ENCODE data around the gene ZSCAN10.

The ZSCAN10 gene

DNA sequence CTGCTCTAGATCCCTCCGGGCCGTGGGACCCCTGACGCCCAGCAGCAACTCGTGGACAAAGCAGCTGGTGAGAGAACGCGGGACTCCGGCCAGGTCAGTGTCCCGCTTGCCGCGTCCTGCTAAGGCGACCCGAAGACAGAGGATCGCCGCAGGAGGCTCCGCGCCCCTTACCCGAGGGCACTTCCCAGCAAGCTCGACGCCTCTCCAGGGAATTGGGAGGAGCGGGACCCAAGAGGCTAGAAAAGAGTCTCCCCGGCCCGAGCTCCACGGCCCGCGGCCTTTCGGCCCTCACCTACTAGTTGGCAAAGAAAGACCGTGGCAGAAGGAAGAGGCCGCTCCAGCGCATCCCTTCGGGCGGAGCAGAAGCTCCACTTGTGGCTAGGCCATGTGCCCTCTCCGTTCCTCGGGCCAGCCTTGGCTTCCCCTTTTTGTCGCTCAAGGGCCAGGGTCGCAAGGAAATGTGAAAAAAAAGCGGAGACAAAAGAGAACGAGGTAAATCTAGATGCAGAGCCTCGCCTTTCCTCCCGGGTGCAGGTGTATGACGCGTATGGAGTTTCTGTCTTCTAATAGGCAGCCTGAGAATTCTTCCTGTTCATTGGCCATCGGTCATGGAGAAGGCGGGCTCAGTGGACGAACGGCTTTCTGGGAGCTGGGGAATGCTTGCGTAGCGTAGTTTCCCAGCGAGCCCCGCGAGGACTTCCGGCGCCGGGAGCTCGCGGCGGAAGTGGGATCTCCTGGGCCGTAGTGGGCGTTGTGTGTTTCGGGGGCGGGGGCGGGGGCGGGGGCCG is 35.4 kb upstream of the ZSCAN10 start, which contains the start of gene ZNF213:
TSS of gene ZNF213 (plus strand) at position 692 of the 788 bp plus-strand sequence. CDS start 2,252 bp downstream, outside the sequence.
- no peaks in the 10 kb centered on the region for H3K9me3 ChIP-seq (ENCODE audit: control insufficient read depth in 1 of 2, low read length in 2 of 2)
- H3K4me3 ChIP-seq (ENCODE audit: low read depth in 1 of 2, low read length in 2 of 2) = peak within 1 kb of the TSS; percentile 98 to 99
- peaks cover 19 to 21% of the 10 kb centered on the region in 2 donors for H3K4me1 ChIP-seq (ENCODE audit: control insufficient read depth in 1 of 2, insufficient read depth in 2 of 2, low read length in 2 of 2)
- peaks cover 13 to 28% of the 10 kb centered on the region in 2 donors for H3K36me3 ChIP-seq (ENCODE audit: control insufficient read depth in 1 of 2, insufficient read depth in 2 of 2, low read length in 2 of 2)
- peak within 1 kb of the TSS; percentile 95 for H3K27ac ChIP-seq (ENCODE audit: low read depth, low read length)
- no peaks in the 10 kb centered on the region for H3K27me3 ChIP-seq (ENCODE audit: control insufficient read depth in 1 of 2, insufficient read depth in 2 of 2, low read length in 2 of 2)
- H3K9ac ChIP-seq (ENCODE audit: low read depth in 1 of 2, low read length in 2 of 2) = peak within 1 kb of the TSS; percentile 97 to 99

DNA sequence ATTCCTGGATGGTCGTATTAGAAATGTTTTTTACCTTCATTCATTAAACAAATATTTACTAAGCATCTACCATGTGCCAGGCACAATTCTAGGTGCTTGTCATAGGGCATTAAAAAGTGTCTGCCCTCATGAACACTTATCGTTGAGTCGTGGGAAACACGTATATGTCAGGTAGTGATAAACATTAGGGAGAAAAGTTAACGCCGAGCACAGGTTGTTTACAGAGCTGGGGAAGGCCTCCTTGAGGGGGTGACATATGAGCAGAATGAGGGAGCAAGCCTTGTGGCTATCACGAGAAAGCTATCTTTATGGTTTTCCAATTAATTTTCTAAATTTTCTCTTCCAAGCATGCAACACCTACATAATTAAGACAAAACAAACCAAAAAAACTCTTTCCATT is 34.8 kb upstream of the ZSCAN10 start:
- Histone ChIP-seq H3K9me3 (ENCODE audit: control insufficient read depth in 1 of 2, low read length in 2 of 2) (no peaks in the 10 kb centered on the region), H3K4me1 (ENCODE audit: control insufficient read depth in 1 of 2, insufficient read depth in 2 of 2, low read length in 2 of 2) (peaks cover 23 to 26% of the 10 kb centered on the region in 2 donors), H3K9ac (ENCODE audit: low read depth in 1 of 2, low read length in 2 of 2) (peak overlapping the region; percentile 97 to 99), H3K36me3 (ENCODE audit: control insufficient read depth in 1 of 2, insufficient read depth in 2 of 2, low read length in 2 of 2) (peaks cover 8 to 21% of the 10 kb centered on the region in 2 donors), H3K27ac (ENCODE audit: low read depth, low read length) (peak overlapping the region; percentile 95), H3K27me3 (ENCODE audit: control insufficient read depth in 1 of 2, insufficient read depth in 2 of 2, low read length in 2 of 2) (no peaks in the 10 kb centered on the region), H3K4me3 (ENCODE audit: low read depth in 1 of 2, low read length in 2 of 2) (peak overlapping the region; percentile 98 to 99)

- no peaks in the 10 kb centered on the region for H3K27me3 ChIP-seq (ENCODE audit: control insufficient read depth in 1 of 2, insufficient read depth in 2 of 2, low read length in 2 of 2)
- H3K27ac ChIP-seq (ENCODE audit: low read depth, low read length) = no peak overlapping the region
- H3K4me3 ChIP-seq (ENCODE audit: low read depth in 1 of 2, low read length in 2 of 2) = no peak overlapping the region
- H3K9ac ChIP-seq (ENCODE audit: low read depth in 1 of 2, low read length in 2 of 2) = no peak overlapping the region
- H3K4me1 ChIP-seq (ENCODE audit: control insufficient read depth in 1 of 2, insufficient read depth in 2 of 2, low read length in 2 of 2) = peaks cover 27 to 34% of the 10 kb centered on the region in 2 donors
- H3K9me3 ChIP-seq (ENCODE audit: control insufficient read depth in 1 of 2, low read length in 2 of 2) = no peaks in the 10 kb centered on the region
- peaks cover 5 to 6% of the 10 kb centered on the region in 2 donors for H3K36me3 ChIP-seq (ENCODE audit: control insufficient read depth in 1 of 2, insufficient read depth in 2 of 2, low read length in 2 of 2)
Measured at GRCh38 chr16:3131755-3132377, 32.8 kb upstream of the ZSCAN10 start.

- Histone ChIP-seq H3K4me3 (ENCODE audit: low read depth in 1 of 2, low read length in 2 of 2) (peak overlapping the region; percentile 73 to 87), H3K27ac (ENCODE audit: low read depth, low read length) (no peak overlapping the region), H3K9ac (ENCODE audit: low read depth in 1 of 2, low read length in 2 of 2) (peak overlapping the region; percentile 65 to 92), H3K27me3 (ENCODE audit: control insufficient read depth in 1 of 2, insufficient read depth in 2 of 2, low read length in 2 of 2) (no peaks in the 10 kb centered on the region), H3K36me3 (ENCODE audit: control insufficient read depth in 1 of 2, insufficient read depth in 2 of 2, low read length in 2 of 2) (peaks cover 5 to 6% of the 10 kb centered on the region in 2 donors), H3K9me3 (ENCODE audit: control insufficient read depth in 1 of 2, low read length in 2 of 2) (no peaks in the 10 kb centered on the region), H3K4me1 (ENCODE audit: control insufficient read depth in 1 of 2, insufficient read depth in 2 of 2, low read length in 2 of 2) (peaks cover 25 to 27% of the 10 kb centered on the region in 2 donors)
Measured at GRCh38 chr16:3129137-3130131, 30.3 kb upstream of the ZSCAN10 start.

DNA sequence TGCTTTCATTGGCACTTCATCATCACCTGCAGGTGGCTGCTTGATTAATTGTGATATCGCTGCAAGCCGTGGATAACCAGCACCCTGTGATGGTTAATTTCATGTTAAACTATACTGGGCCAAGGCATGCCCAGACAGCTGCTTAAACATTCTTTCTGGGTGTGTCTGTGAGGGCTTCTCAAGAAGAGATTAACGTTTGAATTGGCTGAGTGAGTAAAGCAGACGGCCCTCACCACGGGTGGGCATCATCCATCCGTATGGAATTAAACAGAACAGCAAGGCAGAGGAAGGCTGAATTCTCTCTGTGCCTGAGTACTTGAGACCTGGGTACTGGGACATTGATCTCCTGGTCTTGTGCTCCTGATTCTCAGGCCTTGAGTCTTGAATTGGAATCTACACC is 28.7 kb upstream of the ZSCAN10 start:
- Histone ChIP-seq H3K27ac (ENCODE audit: low read depth, low read length) (no peak overlapping the region), H3K9ac (ENCODE audit: low read depth in 1 of 2, low read length in 2 of 2) (no peak overlapping the region), H3K27me3 (ENCODE audit: control insufficient read depth in 1 of 2, insufficient read depth in 2 of 2, low read length in 2 of 2) (no peaks in the 10 kb centered on the region), H3K4me3 (ENCODE audit: low read depth in 1 of 2, low read length in 2 of 2) (no peak overlapping the region), H3K36me3 (ENCODE audit: control insufficient read depth in 1 of 2, insufficient read depth in 2 of 2, low read length in 2 of 2) (peaks cover 5 to 6% of the 10 kb centered on the region in 2 donors), H3K4me1 (ENCODE audit: control insufficient read depth in 1 of 2, insufficient read depth in 2 of 2, low read length in 2 of 2) (peaks cover 18 to 25% of the 10 kb centered on the region in 2 donors), H3K9me3 (ENCODE audit: control insufficient read depth in 1 of 2, low read length in 2 of 2) (no peaks in the 10 kb centered on the region)

GRCh38 chr16:3123986-3124886 is 25.1 kb upstream of the ZSCAN10 start:
- Histone ChIP-seq H3K36me3 (ENCODE audit: control insufficient read depth in 1 of 2, insufficient read depth in 2 of 2, low read length in 2 of 2) (peaks cover 0 to 13% of the 10 kb centered on the region in 2 donors), H3K27me3 (ENCODE audit: control insufficient read depth in 1 of 2, insufficient read depth in 2 of 2, low read length in 2 of 2) (no peaks in the 10 kb centered on the region), H3K9ac (ENCODE audit: low read depth in 1 of 2, low read length in 2 of 2) (peak overlapping the region; percentile 28 to 61), H3K9me3 (ENCODE audit: control insufficient read depth in 1 of 2, low read length in 2 of 2) (no peaks in the 10 kb centered on the region), H3K27ac (ENCODE audit: low read depth, low read length) (peak overlapping the region; percentile 53), H3K4me1 (ENCODE audit: control insufficient read depth in 1 of 2, insufficient read depth in 2 of 2, low read length in 2 of 2) (peaks cover 8 to 18% of the 10 kb centered on the region in 2 donors), H3K4me3 (ENCODE audit: low read depth in 1 of 2, low read length in 2 of 2) (peak overlapping the region; percentile 75 to 88)

DNA sequence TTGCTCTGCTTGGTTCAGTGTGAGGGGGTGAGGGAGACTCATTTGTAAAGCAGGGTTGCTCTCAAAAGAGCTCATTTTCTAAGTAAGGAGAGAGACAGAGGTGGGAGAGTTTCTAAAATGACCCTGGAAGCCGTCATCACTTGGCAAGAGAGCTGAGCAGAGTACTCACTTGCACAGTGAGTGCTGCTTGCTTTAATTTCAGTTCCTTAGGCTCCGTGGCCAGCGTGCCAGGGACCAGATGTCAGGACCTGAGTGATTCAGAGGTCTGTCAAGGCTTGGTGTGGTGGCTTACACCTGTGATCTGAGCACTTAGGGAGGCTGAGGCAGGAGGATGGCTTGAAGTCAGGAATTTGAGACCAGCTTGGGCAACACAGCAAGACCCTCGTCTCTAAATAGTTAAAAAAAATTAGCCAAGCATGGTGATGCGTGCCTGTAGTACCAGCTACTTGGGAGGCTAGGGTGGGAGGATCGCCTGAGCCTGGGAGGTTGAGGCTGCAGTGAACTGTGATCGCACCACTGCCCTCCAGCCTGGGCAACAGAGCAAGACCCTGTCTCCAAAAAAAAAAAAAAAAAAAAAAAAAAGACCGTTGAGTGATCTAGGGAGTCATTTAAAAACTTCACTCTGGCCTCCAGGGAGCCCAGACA is 24.0 kb upstream of the ZSCAN10 start:
- H3K4me1 ChIP-seq (ENCODE audit: control insufficient read depth in 1 of 2, insufficient read depth in 2 of 2, low read length in 2 of 2) = peaks cover 0 to 6% of the 10 kb centered on the region in 2 donors
- H3K9me3 ChIP-seq (ENCODE audit: control insufficient read depth in 1 of 2, low read length in 2 of 2) = no peaks in the 10 kb centered on the region
- no peak overlapping the region for H3K9ac ChIP-seq (ENCODE audit: low read depth in 1 of 2, low read length in 2 of 2)
- no peaks in the 10 kb centered on the region for H3K27me3 ChIP-seq (ENCODE audit: control insufficient read depth in 1 of 2, insufficient read depth in 2 of 2, low read length in 2 of 2)
- no peak overlapping the region for H3K4me3 ChIP-seq (ENCODE audit: low read depth in 1 of 2, low read length in 2 of 2)
- peaks cover 4 to 18% of the 10 kb centered on the region in 2 donors for H3K36me3 ChIP-seq (ENCODE audit: control insufficient read depth in 1 of 2, insufficient read depth in 2 of 2, low read length in 2 of 2)
- H3K27ac ChIP-seq (ENCODE audit: low read depth, low read length) = no peak overlapping the region

DNA sequence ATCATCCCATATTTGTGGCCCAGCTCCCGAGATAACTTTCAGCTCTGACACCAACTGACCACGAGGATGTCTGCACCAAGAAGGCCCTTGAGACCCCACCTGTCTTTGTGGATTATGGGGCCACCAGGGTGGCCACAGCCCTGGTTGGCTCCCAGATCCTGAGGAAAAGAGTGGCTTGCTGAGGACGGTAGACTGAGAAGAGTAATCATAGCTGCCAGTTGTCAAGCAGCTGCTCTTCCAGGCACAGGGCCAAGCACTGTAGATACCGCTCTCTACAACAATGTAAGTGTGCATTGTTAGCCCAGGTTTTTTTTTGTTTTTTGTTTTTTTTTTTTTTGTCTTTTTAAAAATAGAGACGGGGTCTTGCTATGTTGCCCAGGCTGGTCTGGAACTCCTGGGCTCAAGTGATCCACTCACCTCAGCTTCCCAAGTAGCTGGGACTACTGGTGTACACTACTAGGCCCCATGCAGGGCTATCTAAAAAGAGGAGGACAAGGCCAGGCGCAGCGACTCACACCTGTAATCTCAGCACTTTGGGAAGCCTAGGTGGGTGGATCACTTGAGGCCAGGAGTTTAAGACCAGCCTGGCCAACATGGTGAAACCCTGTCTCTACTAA is 22.9 kb upstream of the ZSCAN10 start:
- Histone ChIP-seq H3K27ac (ENCODE audit: low read depth, low read length) (no peak overlapping the region), H3K9ac (ENCODE audit: low read depth in 1 of 2, low read length in 2 of 2) (no peak overlapping the region), H3K27me3 (ENCODE audit: control insufficient read depth in 1 of 2, insufficient read depth in 2 of 2, low read length in 2 of 2) (no peaks in the 10 kb centered on the region), H3K9me3 (ENCODE audit: control insufficient read depth in 1 of 2, low read length in 2 of 2) (no peaks in the 10 kb centered on the region), H3K4me3 (ENCODE audit: low read depth in 1 of 2, low read length in 2 of 2) (no peak overlapping the region), H3K36me3 (ENCODE audit: control insufficient read depth in 1 of 2, insufficient read depth in 2 of 2, low read length in 2 of 2) (peaks cover 4 to 19% of the 10 kb centered on the region in 2 donors), H3K4me1 (ENCODE audit: control insufficient read depth in 1 of 2, insufficient read depth in 2 of 2, low read length in 2 of 2) (peaks cover 0 to 6% of the 10 kb centered on the region in 2 donors)
